ENCODE data around the gene FHIT.

FHIT gene

GRCh38 chr3:60182697-60183096 lies 1068.6 kb downstream of the FHIT start:
- Histone ChIP-seq H3K4me3 (ENCODE audit: low read depth, low read length) (no peak overlapping the region), H3K36me3 (replicated peaks) (no peaks in the 10 kb centered on the region), H3K27me3 (replicated peaks) (no peaks in the 10 kb centered on the region), H3K27ac (no peak overlapping the region)
- DNase-seq, result no peak
- in situ Hi-C loops (cut with HindIII; ENCODE audit: low pct_ligation_motif_present, low sequenced_read_pairs), result no loop called here
- no peak for TF ChIP-seq CTCF (IDR thresholded peaks at IDR 0.05; ENCODE audit: low read depth, low read length, missing control alignments)

GRCh38 chr3:60178931-60179653 lies 1072.2 kb downstream of the FHIT start:
- Histone ChIP-seq H3K27me3 (replicated peaks) (no peaks in the 10 kb centered on the region), H3K4me3 (ENCODE audit: low read depth, low read length) (no peak overlapping the region), H3K27ac (no peak overlapping the region), H3K36me3 (replicated peaks) (no peaks in the 10 kb centered on the region)
- in situ Hi-C loops (cut with HindIII; ENCODE audit: low pct_ligation_motif_present, low sequenced_read_pairs), result no loop called here
- no peak for TF ChIP-seq CTCF (IDR thresholded peaks at IDR 0.05; ENCODE audit: low read depth, low read length, missing control alignments)
- DNase-seq, result no peak

DNA sequence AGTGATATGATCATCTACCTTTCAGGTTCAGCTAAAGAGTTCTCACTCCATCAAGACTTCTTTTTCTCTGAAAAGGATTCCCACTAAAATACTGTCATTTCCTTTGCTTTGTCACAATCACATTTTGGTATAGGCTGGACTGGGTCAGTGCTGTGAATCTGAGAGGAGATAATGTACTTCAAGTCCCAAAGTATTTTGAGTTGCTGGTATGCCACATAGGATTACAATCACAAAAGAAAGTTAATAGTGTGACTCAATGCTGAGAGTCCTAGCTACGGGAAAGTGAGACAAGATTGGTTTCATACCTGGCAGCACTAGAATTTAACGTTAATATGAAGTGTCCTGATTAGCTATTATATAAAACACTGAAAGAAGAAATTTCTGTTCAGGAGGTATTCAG lies 1073.5 kb downstream of the FHIT start:
- no peaks in the 10 kb centered on the region for H3K36me3 ChIP-seq (replicated peaks)
- no peak overlapping the region for H3K27ac ChIP-seq
- H3K4me3 ChIP-seq (ENCODE audit: low read depth, low read length), result no peak overlapping the region
- no peak for TF ChIP-seq CTCF (IDR thresholded peaks at IDR 0.05; ENCODE audit: low read depth, low read length, missing control alignments)
- no peak for DNase-seq
- H3K27me3 ChIP-seq (replicated peaks), result no peaks in the 10 kb centered on the region
- in situ Hi-C loops (cut with HindIII; ENCODE audit: low pct_ligation_motif_present, low sequenced_read_pairs), result no loop called here

- Histone ChIP-seq H3K27me3 (replicated peaks) (no peaks in the 10 kb centered on the region), H3K4me3 (ENCODE audit: low read depth, low read length) (no peak overlapping the region), H3K36me3 (replicated peaks) (no peaks in the 10 kb centered on the region), H3K27ac (no peak overlapping the region)
- TF ChIP-seq CTCF (IDR thresholded peaks at IDR 0.05; ENCODE audit: low read depth, low read length, missing control alignments), result no peak
- in situ Hi-C loops (cut with HindIII; ENCODE audit: low pct_ligation_motif_present, low sequenced_read_pairs), result no loop called here
- no peak for DNase-seq
These were observed 1074.6 kb downstream of the FHIT start for GRCh38 chr3:60176614-60177013.

- Histone ChIP-seq H3K36me3 (replicated peaks) (no peaks in the 10 kb centered on the region), H3K27me3 (replicated peaks) (no peaks in the 10 kb centered on the region), H3K4me3 (ENCODE audit: low read depth, low read length) (no peak overlapping the region), H3K27ac (no peak overlapping the region)
- in situ Hi-C loops (cut with HindIII; ENCODE audit: low pct_ligation_motif_present, low sequenced_read_pairs), result no loop called here
- no peak for DNase-seq
- TF ChIP-seq CTCF (IDR thresholded peaks at IDR 0.05; ENCODE audit: low read depth, low read length, missing control alignments), result no peak
These were observed 1075.6 kb downstream of the FHIT start for GRCh38 chr3:60175680-60176079.

GRCh38 chr3:60169755-60170154 lies 1081.5 kb downstream of the FHIT start:
- DNase-seq, result no peak
- in situ Hi-C loops (cut with HindIII; ENCODE audit: low pct_ligation_motif_present, low sequenced_read_pairs), result no loop called here
- TF ChIP-seq CTCF (IDR thresholded peaks at IDR 0.05; ENCODE audit: low read depth, low read length, missing control alignments), result no peak
- Histone ChIP-seq H3K27me3 (replicated peaks) (no peaks in the 10 kb centered on the region), H3K4me3 (ENCODE audit: low read depth, low read length) (no peak overlapping the region), H3K27ac (no peak overlapping the region), H3K36me3 (replicated peaks) (no peaks in the 10 kb centered on the region)
